ENCODE measurements around the gene TMEM151B.
A peak's percentile ranks its signal among the peaks of the same experiment; 100 is the strongest.

TMEM151B gene

DNA sequence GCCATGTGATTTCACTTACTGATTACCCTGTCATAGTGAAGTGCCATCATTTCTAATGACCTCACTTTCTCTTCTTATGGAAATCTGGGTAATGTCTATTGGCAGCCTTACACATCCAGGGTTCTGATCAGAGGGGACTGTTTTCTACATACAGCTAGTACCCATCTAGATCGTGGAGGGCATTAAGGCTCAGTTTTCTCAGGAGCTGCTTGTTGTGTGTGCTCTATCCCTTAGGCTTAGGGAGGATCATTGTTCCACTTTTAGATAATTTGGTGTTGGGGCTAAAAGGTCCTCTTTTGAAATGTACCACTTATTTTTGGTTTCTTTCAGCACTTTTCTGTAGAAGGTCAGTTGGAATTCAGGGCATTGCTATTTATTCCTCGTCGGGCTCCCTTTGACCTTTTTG lies 19.5 kb upstream of the TMEM151B start:
- no peak for DNase-seq (ENCODE audit: low read depth in 3 of 3)

DNA sequence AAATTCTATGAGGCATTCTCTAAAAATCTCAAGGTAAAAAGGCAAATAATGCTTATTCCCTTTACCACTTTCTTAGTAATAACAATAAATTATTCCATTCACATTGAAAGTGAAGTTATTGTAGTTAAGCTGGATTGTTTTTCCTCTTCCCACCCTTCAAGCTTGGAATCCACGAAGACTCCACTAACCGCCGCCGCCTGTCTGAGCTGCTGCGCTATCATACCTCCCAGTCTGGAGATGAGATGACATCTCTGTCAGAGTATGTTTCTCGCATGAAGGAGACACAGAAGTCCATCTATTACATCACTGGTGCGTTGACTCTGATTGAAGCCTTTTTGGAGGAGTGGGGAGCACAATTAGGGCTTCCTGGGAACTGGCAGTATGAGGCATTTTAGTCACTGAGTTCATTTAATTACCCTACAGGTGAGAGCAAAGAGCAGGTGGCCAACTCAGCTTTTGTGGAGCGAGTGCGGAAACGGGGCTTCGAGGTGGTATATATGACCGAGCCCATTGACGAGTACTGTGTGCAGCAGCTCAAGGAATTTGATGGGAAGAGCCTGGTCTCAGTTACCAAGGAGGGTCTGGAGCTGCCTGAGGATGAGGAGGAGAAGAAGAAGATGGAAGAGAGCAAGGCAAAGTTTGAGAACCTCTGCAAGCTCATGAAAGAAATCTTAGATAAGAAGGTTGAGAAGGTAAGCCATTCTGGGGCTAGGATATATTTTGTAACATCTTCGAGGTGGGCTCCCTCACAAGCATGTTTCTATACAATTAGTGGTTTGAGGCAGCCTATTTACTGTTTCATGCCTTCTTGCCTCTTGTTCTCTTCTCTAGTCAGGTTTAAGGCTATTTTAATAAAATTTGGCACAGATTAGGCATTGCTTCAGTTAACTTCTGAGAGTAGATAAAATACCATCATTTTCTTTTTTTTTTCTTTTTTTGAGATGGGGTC lies 18.4 kb upstream of the TMEM151B start:
- DNase-seq (ENCODE audit: low read depth in 3 of 3): no peak

DNA sequence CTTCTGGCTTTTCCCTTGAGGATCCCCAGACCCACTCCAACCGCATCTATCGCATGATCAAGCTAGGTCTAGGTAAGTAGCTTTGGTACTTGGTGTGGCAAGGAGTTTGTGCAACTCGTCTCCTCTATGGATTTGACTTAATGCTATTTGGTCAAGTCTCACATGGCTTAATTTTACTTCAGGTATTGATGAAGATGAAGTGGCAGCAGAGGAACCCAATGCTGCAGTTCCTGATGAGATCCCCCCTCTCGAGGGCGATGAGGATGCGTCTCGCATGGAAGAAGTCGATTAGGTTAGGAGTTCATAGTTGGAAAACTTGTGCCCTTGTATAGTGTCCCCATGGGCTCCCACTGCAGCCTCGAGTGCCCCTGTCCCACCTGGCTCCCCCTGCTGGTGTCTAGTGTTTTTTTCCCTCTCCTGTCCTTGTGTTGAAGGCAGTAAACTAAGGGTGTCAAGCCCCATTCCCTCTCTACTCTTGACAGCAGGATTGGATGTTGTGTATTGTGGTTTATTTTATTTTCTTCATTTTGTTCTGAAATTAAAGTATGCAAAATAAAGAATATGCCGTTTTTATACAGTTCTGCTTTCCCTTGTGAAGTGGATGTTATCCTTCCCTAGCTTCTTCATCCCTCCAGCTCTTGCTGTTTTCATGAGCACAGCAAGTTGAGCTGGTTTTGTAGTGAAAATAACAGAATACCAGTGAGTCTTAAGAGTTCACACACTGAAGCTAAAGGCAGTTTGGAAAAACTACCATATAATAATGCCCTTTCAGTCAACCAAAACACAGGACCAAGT lies 16.7 kb upstream of the TMEM151B start:
- peak in 2 of 3 experiments; percentile 44 to 50 for DNase-seq (ENCODE audit: low read depth in 3 of 3)

- peak in 1 of 3 experiments; percentile 38 for DNase-seq (ENCODE audit: low read depth in 3 of 3)
Measured at GRCh38 chr6:44254191-44255104, 15.8 kb upstream of the TMEM151B start.

DNA sequence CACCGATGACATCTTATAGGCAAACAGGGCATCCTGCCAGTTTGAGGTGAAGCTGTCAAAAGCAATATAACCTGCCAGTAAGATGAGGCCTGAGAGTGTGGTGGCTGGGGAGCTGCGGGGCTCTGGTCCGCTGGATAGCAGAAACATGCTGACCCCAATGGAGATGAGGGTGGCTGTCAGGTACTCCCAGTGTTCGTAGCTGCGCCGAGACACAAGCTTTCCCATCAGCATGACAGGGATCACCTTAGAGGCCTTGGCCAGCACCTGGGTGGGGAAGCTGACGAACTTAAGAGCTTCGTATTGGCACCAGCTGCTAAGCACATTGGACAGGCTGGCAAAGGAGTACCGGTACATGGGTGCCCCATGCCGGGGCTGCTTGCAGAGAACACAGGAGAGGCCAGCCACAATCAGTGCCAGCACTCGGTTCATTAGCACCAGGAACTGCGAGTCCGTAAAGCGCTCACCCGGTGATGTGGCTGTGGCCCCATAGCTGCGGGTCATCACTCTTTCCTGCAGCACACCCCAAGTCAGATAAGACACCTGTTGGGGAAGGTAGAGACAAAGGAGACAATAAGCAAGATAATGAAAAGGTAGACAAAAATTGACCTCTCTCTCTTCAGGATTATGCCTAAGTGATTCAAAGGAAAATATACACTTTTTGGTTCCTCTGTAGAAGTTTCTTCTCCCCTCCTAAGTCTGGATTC lies 15.0 kb upstream of the TMEM151B start:
- peak in 1 of 3 experiments; percentile 48 for DNase-seq (ENCODE audit: low read depth in 3 of 3)

DNA sequence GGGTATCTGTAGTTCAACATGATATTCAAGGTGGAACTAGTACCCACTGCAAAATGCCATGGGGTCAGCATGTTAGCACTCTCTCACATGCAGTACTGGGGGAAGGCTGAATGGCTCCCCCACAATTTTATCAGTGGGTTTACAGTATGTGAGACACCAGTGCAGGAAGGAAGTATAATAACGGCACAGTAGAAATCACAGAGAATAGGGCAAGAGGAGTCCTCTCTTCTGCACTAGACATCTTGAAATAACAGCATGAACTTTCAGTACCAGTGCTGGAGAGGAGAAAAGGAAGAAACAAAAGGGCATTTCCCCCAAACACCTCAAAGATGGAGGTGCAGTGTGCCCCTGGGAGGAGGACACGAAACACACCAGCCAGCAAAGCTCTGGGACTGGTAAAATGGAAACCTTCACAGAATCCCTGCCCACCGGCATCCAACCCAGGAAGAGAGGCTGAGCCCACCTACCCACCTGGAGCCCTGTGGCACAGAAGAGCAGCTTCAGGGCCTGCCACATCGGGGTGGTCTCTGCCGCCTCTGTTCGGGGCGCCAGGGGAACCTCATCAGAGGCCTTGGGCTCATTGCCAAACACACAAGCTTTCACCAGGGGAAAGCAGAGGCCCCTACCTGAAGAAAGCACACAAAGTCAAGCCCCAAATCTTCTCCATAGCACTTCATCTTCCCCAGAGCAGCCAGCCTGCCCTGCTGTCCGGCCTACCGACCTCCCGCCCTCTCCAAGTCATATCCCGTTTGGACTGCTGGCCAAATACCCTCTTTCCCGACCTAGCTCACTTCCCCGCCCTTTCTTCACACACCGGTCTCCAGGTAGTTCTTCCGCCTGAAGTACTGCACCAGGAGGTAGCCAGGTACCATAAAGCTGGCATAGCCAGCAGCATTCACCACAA lies 14.1 kb upstream of the TMEM151B start:
- no peak for DNase-seq (ENCODE audit: low read depth in 3 of 3)

DNA sequence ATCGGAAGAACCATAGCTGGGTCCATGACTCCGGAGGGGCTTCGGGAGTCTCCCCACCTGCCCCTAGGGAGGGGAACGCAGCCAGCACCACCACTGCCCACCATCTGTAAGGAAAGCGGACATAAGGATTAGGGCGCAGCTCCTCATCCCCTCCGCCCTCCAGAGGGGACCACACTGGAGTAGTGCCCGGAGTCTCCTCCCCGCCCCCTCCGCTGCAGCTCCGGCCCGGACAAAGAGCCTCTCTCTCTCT lies 13.6 kb upstream of the TMEM151B start:
- no peak for DNase-seq (ENCODE audit: low read depth in 3 of 3)

DNA sequence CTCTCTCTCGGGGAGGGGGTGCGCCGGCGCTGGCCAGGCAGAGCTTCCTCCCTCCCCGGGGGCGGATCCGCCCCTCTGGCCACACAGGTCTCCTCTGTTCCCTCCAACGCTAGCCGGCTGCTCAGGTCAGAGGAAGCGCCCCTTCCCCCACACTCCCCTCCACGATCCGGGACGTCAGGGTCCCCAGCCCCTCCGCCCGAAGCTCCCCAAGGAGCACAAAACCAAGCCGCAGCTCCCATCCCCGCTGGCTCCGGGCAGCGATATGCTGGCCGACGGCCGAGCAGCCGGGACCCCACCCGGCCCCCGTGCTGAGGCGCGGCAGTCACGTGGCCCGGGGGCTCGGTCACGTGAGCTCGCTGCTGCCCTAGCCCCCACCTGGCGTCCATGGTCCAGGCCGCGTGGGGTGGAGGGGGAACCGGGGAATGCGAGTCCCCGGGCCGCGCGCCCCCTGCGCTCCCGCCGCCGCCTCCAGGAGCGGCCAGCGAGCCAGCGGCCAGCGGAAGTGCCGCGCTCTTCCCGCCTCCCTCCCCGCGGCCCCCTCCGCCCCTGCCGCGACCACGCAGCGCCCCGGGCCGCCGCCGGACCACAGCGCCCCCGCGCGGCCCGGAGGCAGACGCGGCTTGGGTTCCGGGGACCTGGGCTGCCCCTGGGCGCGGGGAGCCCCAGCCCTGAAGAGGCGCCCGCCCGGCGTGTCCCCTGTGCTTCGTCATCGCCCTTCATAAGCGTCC lies 13.1 kb upstream of the TMEM151B start, which contains the start of gene SLC35B2:
TSS of gene SLC35B2 (minus strand) at position 504 of the 728 bp plus-strand sequence. CDS start at position 386, 118 bp downstream.
- peak in 1 of 3 experiments; percentile 64 for DNase-seq (ENCODE audit: low read depth in 3 of 3)

- DNase-seq (ENCODE audit: low read depth in 3 of 3): no peak
Measured at GRCh38 chr6:44257753-44258324, 12.4 kb upstream of the TMEM151B start.

DNA sequence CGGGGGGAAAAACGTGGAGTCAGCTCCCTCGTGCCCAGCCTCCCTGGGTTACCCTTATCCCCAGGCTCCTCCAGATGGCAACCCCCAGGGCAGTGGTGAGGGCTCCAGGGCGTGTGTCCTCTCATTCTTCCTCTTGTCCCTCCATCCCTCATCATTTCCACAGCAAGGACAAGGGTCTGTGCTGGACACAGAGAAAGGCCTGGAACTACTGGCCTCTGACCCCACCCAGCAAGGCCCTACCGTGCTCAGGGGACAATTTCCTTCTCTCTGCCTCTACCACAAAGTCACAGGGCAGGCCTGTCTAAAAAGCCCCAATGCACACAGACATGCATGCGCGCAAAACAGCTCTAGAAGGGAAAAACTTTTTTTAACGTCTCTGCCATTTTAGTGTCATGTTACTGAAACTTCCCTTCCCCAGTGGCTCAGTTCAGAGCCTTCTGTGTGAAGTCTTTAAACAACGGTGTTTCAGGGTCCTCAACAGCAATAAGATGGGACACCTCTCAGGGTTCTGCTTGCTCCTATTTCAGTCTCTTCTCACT lies 11.9 kb upstream of the TMEM151B start:
- DNase-seq (ENCODE audit: low read depth in 3 of 3): no peak

GRCh38 chr6:44258921-44259320 lies 11.3 kb upstream of the TMEM151B start:
- no peak for DNase-seq (ENCODE audit: low read depth in 3 of 3)

DNA sequence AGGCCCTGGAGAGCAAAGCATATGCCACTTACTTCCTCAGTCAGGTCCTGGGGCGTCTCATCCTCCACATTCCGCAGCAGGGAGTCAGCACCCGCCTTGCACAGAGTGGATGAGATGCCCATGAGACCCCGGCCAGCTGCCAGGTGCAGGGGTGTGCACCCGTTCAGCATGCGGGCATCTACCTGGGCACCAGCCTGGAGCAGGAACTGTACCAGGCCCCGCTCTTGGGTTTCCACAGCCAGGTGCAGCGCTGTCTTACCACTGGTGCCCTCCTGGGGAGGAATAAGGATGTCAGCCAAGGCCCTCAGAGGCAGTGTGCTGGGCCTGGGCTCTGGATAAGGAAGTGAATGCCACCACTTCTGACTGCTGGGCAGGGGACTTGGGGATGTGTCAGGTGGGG lies 10.2 kb upstream of the TMEM151B start:
- no peak for DNase-seq (ENCODE audit: low read depth in 3 of 3)

GRCh38 chr6:44260451-44261297 lies 9.6 kb upstream of the TMEM151B start:
- DNase-seq (ENCODE audit: low read depth in 3 of 3): no peak

- DNase-seq (ENCODE audit: low read depth in 3 of 3): no peak
Measured at GRCh38 chr6:44261581-44261980, 8.7 kb upstream of the TMEM151B start.

GRCh38 chr6:44262467-44263353 lies 7.5 kb upstream of the TMEM151B start:
- no peak for DNase-seq (ENCODE audit: low read depth in 3 of 3)

- no peak for DNase-seq (ENCODE audit: low read depth in 3 of 3)
Measured at GRCh38 chr6:44263354-44264100, 6.7 kb upstream of the TMEM151B start.
